ENCODE results near the gene PHKG1. TPM values are rescaled to one million over a fixed set of nuclear protein-coding genes. Genes with fewer than 3 reads are reported as not detected.

Gene PHKG1
- polyA plus RNA-seq, 3 donors, result 1.1 TPM; not detected in 2

DNA sequence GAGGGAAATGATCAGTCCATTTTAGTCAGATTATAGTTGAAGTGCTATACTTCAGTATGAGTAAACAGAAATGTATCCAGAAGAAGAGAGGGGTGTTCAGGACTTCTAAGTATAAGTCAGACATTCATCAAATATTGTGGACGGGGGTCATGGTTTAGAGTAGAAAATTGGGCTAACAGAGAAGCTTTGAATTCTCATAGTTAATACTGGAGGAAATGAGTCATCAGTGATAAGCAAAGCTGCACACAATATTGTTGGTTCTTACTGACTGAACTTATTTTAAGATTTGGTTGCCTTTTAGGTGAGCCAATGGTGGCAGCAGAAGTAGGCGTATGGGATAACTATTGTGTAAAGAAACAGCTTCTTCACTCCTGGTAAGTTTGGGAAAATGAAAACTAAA, 30.4 kb downstream of the PHKG1 start:
- H4K20me1 ChIP-seq (ENCODE audit: insufficient read depth, low read length), result no peaks in the 10 kb centered on the region
- H3K9ac ChIP-seq (ENCODE audit: insufficient read depth, low read length, poor library complexity, severe bottlenecking), result no peak overlapping the region
- H3K27me3 Mint-ChIP-seq (ENCODE audit: low read depth in 3 of 3), result peaks cover 0 to 1% (median 0%) of the 10 kb centered on the region in 3 donors
- no peak for DNase-seq
- TF ChIP-seq, protein P1, sequence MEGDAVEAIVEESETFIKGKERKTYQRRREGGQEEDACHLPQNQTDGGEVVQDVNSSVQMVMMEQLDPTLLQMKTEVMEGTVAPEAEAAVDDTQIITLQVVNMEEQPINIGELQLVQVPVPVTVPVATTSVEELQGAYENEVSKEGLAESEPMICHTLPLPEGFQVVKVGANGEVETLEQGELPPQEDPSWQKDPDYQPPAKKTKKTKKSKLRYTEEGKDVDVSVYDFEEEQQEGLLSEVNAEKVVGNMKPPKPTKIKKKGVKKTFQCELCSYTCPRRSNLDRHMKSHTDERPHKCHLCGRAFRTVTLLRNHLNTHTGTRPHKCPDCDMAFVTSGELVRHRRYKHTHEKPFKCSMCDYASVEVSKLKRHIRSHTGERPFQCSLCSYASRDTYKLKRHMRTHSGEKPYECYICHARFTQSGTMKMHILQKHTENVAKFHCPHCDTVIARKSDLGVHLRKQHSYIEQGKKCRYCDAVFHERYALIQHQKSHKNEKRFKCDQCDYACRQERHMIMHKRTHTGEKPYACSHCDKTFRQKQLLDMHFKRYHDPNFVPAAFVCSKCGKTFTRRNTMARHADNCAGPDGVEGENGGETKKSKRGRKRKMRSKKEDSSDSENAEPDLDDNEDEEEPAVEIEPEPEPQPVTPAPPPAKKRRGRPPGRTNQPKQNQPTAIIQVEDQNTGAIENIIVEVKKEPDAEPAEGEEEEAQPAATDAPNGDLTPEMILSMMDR (IDR thresholded peaks at IDR 0.05), result no peak
- H3K4me1 Mint-ChIP-seq, result peaks cover 19% of the 10 kb centered on the region
- no peaks in the 10 kb centered on the region for H3K9me3 Mint-ChIP-seq
- H3K27ac Mint-ChIP-seq, result peak overlapping the region; percentile 67 to 78 (median 72)
- 62% methylated on average over 2 of the region's 2 CpGs for WGBS (ENCODE audit: insufficient coverage)
- intact Hi-C loops (cut with micrococcal nuclease), result loop anchor here in 1 of 2 donors (5.0 kb wide), 1 partner anchor 45 kb away; the partner anchor contains the start of gene CHCHD2
- peaks cover 50 to 57% of the 10 kb centered on the region in 2 donors for H3K36me3 ChIP-seq (replicated peaks in 1 of 2; ENCODE audit: control insufficient read depth in 1 of 2, insufficient read depth in 2 of 2, low read length in 2 of 2)
- no peak overlapping the region for H2AFZ ChIP-seq (ENCODE audit: insufficient read depth, low read depth, low read length, poor library complexity, severe bottlenecking)
- no peak overlapping the region for H3K4me2 ChIP-seq (replicated peaks; ENCODE audit: extremely low read depth, low read length, poor library complexity, severe bottlenecking)
- H3K27me3 ChIP-seq (ENCODE audit: control insufficient read depth in 2 of 2, insufficient read depth in 2 of 2, low read length in 2 of 2), result no peaks in the 10 kb centered on the region
- no peak overlapping the region for H3K4me3 ChIP-seq (replicated peaks in 1 of 3; ENCODE audit: low read depth in 2 of 3, low read length in 3 of 3)
- H3K9me3 ChIP-seq (replicated peaks in 1 of 2; ENCODE audit: control insufficient read depth in 1 of 2, insufficient read depth in 1 of 2, low read length in 2 of 2), result no peaks in the 10 kb centered on the region
- peaks cover 20% of the 10 kb centered on the region for H3K79me2 ChIP-seq (ENCODE audit: insufficient read depth, low read length)
- peaks cover 53 to 55% of the 10 kb centered on the region in 2 donors for H3K36me3 Mint-ChIP-seq
- H3K27ac ChIP-seq (ENCODE audit: low read depth in 1 of 2, low read length in 2 of 2), result peak overlapping the region in 1 of 2 donors; percentile 95
- peaks cover 12 to 24% of the 10 kb centered on the region in 2 donors for H3K4me1 ChIP-seq (ENCODE audit: control insufficient read depth in 1 of 2, insufficient read depth in 2 of 2, low read length in 2 of 2)
- H3K4me3 Mint-ChIP-seq, result no peak overlapping the region

DNA sequence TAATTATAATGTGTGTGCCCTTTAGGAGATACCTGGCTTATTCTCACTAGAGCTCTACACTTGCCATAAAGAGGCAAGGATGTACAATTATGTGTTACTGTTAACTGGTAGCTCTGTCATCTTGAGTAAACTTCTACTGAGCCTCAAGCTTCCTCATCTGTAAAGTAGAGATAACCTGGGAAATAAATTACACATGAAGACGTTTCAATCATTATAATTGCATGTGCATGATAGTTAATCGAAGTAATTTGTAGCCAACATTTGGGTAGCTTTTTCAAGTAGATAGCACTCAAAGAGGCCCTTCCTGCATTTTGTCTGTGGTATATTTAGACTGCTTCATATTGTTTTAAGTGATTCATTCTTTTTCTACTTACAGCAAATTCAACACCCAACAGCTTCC, 38.8 kb downstream of the PHKG1 start:
- Mint-ChIP-seq H3K27ac (no peak overlapping the region), H3K4me3 (no peak overlapping the region), H3K9me3 (no peaks in the 10 kb centered on the region), H3K4me1 (peaks cover 25% of the 10 kb centered on the region), H3K27me3 (ENCODE audit: low read depth in 3 of 3) (no peaks in the 10 kb centered on the region), H3K36me3 (peaks cover 51 to 63% of the 10 kb centered on the region in 2 donors)
- Histone ChIP-seq H3K9ac (ENCODE audit: insufficient read depth, low read length, poor library complexity, severe bottlenecking) (no peak overlapping the region), H3K27me3 (ENCODE audit: control insufficient read depth in 2 of 2, insufficient read depth in 2 of 2, low read length in 2 of 2) (no peaks in the 10 kb centered on the region), H3K36me3 (replicated peaks in 1 of 2; ENCODE audit: control insufficient read depth in 1 of 2, insufficient read depth in 2 of 2, low read length in 2 of 2) (peaks cover 56 to 63% of the 10 kb centered on the region in 2 donors), H3K79me2 (ENCODE audit: insufficient read depth, low read length) (peaks cover 49% of the 10 kb centered on the region), H2AFZ (ENCODE audit: insufficient read depth, low read depth, low read length, poor library complexity, severe bottlenecking) (no peak overlapping the region), H3K4me3 (replicated peaks in 1 of 3; ENCODE audit: low read depth in 2 of 3, low read length in 3 of 3) (no peak overlapping the region), H4K20me1 (ENCODE audit: insufficient read depth, low read length) (no peaks in the 10 kb centered on the region), H3K4me2 (replicated peaks; ENCODE audit: extremely low read depth, low read length, poor library complexity, severe bottlenecking) (no peak overlapping the region), H3K9me3 (replicated peaks in 1 of 2; ENCODE audit: control insufficient read depth in 1 of 2, insufficient read depth in 1 of 2, low read length in 2 of 2) (no peaks in the 10 kb centered on the region), H3K27ac (ENCODE audit: low read depth in 1 of 2, low read length in 2 of 2) (no peak overlapping the region), H3K4me1 (ENCODE audit: control insufficient read depth in 1 of 2, insufficient read depth in 2 of 2, low read length in 2 of 2) (peaks cover 19 to 24% of the 10 kb centered on the region in 2 donors)
- no peak for DNase-seq
- WGBS (ENCODE audit: insufficient coverage), result no CpG with 5 or more reads among the region's 2 CpGs
- TF ChIP-seq, protein P1 (IDR thresholded peaks at IDR 0.05), result no peak
- intact Hi-C loops (cut with micrococcal nuclease), result loop anchor here in 1 of 2 donors (5.0 kb wide), 1 partner anchor 687 kb away; the partner anchor contains the start of gene LANCL2

Data from CD14-positive monocyte (primary cell).